ENCODE results near the gene CCR3.

The CCR3 gene

DNA sequence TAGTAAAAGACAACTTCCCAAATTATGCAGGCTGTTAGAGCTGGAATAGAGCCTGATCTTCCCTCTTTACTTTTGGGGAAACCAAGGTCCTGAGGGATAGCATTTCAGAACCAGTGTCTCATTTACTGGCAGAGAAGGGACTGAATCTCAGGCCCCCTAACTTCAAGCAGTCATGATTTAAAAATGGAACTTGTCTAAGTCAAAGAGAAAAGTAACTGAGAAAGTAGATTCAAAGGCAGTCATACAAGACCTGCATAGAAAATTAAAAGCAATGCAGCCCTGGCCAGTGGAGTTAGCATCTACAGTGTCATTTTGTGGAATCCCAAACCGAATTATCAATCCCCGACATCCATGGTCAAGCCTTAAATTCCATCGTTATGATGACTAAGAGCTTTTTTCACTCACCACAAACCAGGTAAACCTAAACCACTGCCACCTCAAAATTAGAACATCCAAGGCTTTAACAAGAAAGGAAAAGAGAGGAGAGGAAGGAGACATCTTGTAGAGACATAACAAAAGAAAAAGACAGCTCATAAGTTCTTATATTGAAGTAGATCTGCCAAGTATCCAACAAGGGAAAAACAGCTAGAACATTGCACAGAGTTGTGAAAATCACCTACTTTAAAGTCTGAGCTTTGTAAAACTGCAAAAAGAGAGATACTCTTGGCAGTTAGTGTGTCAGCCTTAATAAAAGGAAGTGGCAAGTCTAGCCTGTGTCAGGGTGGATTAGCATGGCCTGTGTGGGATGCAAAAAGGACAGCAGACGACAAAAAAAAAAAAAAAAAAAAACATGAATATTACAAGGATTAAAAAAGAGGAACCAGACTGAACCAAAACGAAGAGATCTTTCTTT lies 57.6 kb downstream of the CCR3 start:
- DNase-seq: peak in 1 of 2 donors; percentile 30

DNA sequence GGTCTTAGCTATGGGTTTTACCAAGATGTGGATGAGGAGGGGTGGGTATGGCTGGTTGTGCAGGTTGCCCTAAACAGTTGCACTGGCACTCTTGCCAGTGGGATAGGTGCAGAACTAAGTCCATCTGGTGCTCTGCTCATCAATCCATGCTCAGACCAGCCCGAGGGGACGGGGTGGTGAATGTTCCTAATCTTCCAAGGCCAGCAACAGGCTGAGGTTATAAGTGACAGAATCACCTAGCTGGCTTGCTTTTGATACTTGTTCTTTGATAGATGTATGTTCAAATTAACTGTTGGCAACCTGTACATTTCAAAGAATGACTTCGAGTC lies 58.2 kb downstream of the CCR3 start:
- DNase-seq: no peak

DNA sequence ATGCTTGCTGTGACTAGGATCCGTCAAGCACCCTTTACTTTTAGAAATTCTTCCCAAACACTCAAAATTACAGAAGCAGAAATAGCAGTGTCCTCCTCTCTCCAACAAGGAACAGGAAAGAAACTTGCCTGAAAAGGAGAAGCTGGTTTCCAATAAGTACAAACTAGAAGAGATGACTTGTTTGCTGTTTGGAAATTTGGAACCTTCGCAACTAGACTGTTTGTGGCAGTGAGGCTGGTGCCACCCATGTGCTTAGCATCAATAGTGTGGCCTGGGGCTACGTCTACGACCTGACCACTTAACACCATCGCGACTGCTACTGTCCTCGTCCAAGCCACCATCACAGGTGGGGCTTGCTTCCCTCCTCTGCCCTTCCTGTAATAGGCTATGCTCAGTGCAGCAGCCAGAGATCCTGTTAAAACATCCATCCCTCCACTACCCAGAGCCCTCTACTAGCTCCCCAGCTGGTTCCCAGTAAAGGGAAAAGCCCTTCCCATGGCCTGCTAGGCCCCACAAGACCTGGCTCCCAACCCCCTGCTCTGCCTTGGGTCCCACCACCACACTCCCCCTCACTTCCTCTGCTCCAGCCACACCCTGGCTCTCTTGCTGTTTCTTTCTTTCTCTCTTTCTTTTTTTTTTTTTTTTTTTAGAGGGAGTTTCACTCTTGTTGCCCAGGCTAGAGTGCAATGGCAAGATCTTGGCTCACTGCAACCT lies 59.0 kb downstream of the CCR3 start:
- no peak for DNase-seq

DNA sequence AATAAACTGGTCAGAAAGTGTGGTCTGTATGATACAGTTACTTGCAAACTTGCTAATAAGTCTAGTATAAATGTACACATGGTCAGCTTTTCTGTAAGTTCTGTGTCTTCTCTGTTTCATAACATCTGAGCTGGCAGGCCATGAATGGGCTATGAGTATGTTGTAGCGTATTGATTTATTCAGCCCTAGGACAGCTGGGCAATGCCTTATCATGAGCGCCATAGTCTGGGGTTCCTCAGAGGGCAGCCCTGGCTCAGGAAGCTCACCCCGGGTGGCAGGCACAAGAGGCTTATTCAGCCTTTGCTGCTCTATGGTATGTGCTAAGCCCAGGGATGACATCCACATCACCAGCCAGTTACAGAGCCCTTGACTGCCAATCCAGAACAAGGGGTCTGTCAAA lies 61.0 kb downstream of the CCR3 start:
- no peak for DNase-seq

DNA sequence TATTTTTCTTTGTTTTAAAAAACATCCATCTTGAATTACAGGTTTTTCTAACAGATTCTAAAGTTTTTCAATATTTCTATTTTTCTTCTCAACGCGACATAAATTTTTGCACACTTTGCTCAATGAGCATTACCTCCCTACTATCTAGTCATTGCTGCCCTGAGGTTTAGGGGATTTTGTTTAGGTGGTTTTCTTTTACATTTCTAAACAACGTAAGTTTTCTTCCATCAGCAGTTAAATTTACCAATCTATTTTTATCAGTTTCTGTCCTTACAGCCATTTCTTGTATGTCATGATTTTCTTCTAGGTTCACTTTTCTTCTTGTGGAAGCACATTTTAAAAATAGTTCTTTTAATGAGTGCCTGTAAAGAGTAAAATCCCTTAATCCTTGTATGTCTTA lies 62.5 kb downstream of the CCR3 start:
- DNase-seq: no peak

DNA sequence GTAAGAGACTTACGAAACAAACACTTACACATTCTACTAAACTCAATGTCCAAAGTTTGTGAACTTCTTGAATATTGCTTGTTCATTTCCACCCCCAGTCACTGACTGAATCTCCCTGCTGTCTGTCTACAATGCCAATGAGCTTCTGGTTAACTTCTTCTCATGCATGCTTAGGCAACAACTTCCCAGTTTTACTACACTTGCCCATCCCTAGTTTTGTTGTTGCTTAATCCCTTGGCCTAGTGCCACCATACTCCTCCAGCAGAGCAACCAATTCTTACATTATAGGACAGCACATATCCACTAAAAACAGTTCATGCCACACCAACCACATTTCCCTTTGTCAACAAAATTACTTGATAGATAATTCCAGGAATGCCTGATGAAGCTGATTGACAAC lies 70.7 kb downstream of the CCR3 start:
- DNase-seq: peak in 1 of 2 donors; percentile 49

DNA sequence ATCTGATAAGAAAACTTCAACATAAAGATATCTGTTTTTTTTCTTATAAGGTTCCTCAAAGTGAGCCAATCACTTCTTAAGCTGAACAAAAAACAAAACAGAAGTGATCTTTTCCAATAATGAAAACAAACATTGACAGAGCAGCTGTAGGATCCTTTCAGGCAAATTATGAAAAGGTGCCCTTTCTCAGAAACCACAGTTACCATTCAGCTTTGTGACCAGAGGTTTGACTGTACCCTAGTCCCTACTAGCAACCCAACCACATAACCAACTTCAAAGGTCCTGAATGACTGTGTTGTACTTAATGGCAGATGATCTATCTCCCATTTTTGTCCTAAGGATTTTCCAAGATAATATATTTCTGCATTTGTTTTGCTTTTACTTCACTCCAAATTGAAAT lies 72.3 kb downstream of the CCR3 start:
- no peak for DNase-seq

DNA sequence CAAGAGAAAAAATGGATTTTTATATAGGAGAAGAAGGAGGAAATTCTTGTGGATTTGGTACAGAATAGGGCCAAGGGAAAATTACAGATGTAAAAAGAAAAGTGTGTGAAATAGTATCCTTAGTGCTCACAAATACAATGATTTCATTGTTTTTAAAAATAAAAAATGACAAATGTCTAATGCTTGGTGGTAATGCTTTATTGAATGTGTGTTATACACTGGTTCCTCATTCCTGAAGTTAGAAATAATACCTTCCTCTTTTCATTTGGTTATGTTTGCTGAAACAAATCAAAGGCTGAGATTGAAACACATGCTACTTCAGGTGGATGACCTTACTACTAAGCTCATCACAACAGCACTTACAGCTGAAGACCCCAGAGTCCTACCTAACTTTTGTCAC lies 73.9 kb downstream of the CCR3 start:
- DNase-seq: no peak
